Measurements from ENCODE around the gene CNTFR.

CNTFR gene

DNA sequence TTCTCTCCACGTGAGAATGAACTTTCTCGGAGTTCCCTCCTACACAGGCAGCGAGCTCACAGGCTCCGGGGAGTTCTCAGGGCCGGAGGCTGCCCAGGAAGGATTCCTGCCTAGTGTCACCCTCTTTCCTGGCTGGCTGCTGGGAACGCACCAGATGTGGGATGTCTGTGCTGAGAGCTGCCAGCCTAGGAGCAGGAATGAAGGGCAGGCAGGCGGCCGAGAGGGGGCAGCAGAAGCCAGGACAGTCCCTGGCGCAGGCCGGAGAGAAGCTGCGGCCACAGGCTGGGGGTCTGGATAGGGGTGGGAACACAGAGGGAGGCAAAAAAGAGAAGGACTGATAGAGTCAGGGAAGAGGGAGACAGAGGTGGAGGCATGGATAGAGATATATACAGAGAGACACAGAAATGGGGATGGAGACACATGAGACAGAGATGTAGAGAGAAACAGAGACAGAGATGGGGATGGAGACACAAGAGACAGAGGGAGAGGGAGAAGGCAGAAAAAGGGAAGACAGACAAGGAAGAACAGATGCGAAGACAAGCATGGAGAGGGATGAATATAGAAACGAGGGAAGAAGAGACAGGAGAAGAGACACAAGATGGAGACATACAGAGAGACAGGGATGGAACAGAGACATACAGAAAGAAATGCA is 41.4 kb downstream of the CNTFR start:
- H3K27me3 ChIP-seq (ENCODE audit: insufficient read depth, poor library complexity, severe bottlenecking), result peaks cover 6% of the 10 kb centered on the region
- no peak overlapping the region for H3K27ac ChIP-seq (replicated peaks)
- peak in 1 of 2 experiments; percentile 17 for DNase-seq (ENCODE audit: low read depth in 1 of 2, low spot score in 1 of 2)
- no peak overlapping the region for H3K4me3 ChIP-seq (replicated peaks; ENCODE audit: insufficient read depth, low read length)
- TF ChIP-seq CTCF (IDR thresholded peaks at IDR 0.05; ENCODE audit: insufficient read depth, low read length), result peak; percentile 49
- no peak for TF ChIP-seq GABPA (IDR thresholded peaks at IDR 0.05; ENCODE audit: low read depth)

- DNase-seq (ENCODE audit: low read depth in 1 of 2, low spot score in 1 of 2), result peak; percentile 35 to 46
- TF ChIP-seq CTCF (IDR thresholded peaks at IDR 0.05; ENCODE audit: insufficient read depth, low read length) (peak; percentile 56), SPI1 (IDR thresholded peaks at IDR 0.05; ENCODE audit: borderline replicate concordance, low read depth) (no peak)
- H3K27me3 ChIP-seq (ENCODE audit: insufficient read depth, poor library complexity, severe bottlenecking), result peaks cover 6% of the 10 kb centered on the region
- H3K27ac ChIP-seq (replicated peaks), result no peak overlapping the region
- H3K4me3 ChIP-seq (replicated peaks; ENCODE audit: insufficient read depth, low read length), result no peak overlapping the region
Measured at GRCh38 chr9:34546834-34547827, 42.4 kb downstream of the CNTFR start.

DNA sequence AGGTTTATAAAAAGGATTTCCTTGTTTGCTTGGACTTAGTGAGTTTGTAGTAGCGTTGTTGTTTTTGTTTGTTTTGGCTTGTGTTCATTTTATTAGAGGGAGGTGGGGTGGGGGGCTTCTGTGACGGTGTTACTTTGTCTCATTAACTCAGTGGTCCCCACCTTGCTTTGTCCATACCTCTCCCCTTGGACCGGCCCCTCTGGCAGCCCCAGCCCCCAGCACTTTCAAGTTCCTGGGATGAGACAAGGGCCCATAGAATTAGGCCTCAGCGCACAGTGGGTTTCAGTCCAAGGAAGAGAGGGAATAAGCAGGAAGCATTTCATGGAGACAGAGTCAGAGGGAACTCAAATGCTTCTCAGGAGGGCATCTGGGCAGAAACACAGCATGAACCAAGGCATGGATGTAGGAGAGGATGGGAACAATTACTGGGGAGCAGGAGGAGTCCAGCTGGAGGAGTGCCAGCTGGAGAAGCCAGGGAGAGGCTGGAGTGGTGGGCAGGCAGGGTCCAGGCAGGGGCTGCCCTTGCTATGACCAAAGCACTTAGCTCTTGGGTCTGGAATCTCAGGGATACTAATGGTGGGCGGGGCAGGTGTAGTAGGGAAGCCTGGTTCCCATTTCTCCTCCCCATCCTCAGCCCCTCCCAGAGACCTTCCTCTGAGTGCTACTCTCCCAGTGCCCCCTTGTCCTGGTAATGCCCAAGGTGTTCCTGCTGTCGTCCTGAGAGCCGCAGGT is 43.3 kb downstream of the CNTFR start:
- TF ChIP-seq REST (IDR thresholded peaks at IDR 0.05; ENCODE audit: insufficient replicate concordance, low read depth), result no peak

DNA sequence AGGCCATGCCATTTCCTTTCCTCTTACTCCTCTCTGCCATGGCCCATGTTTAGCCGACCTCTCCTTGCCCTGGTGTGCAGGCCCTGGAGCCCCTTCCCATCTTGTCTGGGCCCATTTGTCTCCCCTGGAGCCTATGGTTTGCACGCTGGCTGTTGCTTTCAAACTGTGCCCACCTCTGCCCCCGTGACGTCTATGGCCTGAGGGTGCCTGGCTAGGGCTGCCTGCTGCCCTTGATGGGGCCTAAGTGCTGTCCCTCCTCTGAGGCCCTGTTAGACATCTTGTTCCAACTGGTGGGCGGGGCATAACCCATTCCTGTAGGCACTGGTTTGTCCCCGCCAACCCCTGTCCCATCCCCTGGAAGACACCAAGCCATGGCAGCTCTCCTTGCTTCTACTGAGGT is 44.0 kb downstream of the CNTFR start:
- DNase-seq (ENCODE audit: low read depth in 1 of 2, low spot score in 1 of 2), result no peak
- H3K27me3 ChIP-seq (ENCODE audit: insufficient read depth, poor library complexity, severe bottlenecking), result peaks cover 6% of the 10 kb centered on the region
- TF ChIP-seq GABPA (IDR thresholded peaks at IDR 0.05; ENCODE audit: low read depth) (no peak), REST (IDR thresholded peaks at IDR 0.05; ENCODE audit: insufficient replicate concordance, low read depth) (no peak), CTCF (IDR thresholded peaks at IDR 0.05; ENCODE audit: insufficient read depth, low read length) (no peak), POLR2AphosphoS5 (IDR thresholded peaks at IDR 0.05; ENCODE audit: low read depth) (no peak), SPI1 (IDR thresholded peaks at IDR 0.05; ENCODE audit: borderline replicate concordance, low read depth) (no peak)
- no peak overlapping the region for H3K27ac ChIP-seq (replicated peaks)
- H3K4me3 ChIP-seq (replicated peaks; ENCODE audit: insufficient read depth, low read length), result no peak overlapping the region

More for the DNA sequence above, 43.3 kb downstream of the CNTFR start:
- Histone ChIP-seq H3K27ac (replicated peaks) (no peak overlapping the region), H3K4me3 (replicated peaks; ENCODE audit: insufficient read depth, low read length) (no peak overlapping the region), H3K27me3 (ENCODE audit: insufficient read depth, poor library complexity, severe bottlenecking) (peaks cover 6% of the 10 kb centered on the region)
- DNase-seq (ENCODE audit: low read depth in 1 of 2, low spot score in 1 of 2), result no peak
